ENCODE data around the gene TUFT1.

- no peak for TF ChIP-seq EZH2phosphoT487 (IDR thresholded peaks at IDR 0.05; ENCODE audit: borderline replicate concordance, low read depth, low read length)
- no peak for TF ChIP-seq CTCF (conservative IDR thresholded peaks at IDR 0.05; ENCODE audit: low read length)
These were observed 79.5 kb downstream of the TUFT1 start for GRCh38 chr1:151619489-151620093.
